Stimulated activated CD4-positive, alpha-beta T cell treated with anti-CD3 and anti-CD28 coated beads, TNF-alpha, amount 100 ng/mL, for 24 hours (primary cell): ENCODE measurements around the gene METRN.

Experiments used
- DNase-seq, 3 experiments: peaks; one replicate each; pipeline ENCODE4 v3.0.0-alpha.2; 2020; ENCODE audit warnings: low read depth in 3 of 3

Gene METRN

GRCh38 chr16:677316-678190 is 37.4 kb upstream of the METRN start:
- DNase-seq = no peak

- no peak for DNase-seq
These were observed 36.6 kb upstream of the METRN start for GRCh38 chr16:678209-678857.

- peak in 2 of 3 experiments; percentile 30 to 59 for DNase-seq
These were observed 35.8 kb upstream of the METRN start for GRCh38 chr16:678858-679813.

GRCh38 chr16:679814-680624 is 34.9 kb upstream of the METRN start, which contains the start of gene STUB1:
TSS of gene STUB1 (plus strand) at chr16:680410. CDS start at chr16:680526, 116 bp downstream.
- peak; percentile 78 to 91 (median 81) for DNase-seq

GRCh38 chr16:680625-680945 is 34.3 kb upstream of the METRN start:
- no peak for DNase-seq

GRCh38 chr16:680967-681745 is 33.8 kb upstream of the METRN start:
- no peak for DNase-seq

GRCh38 chr16:681746-682427 is 33.0 kb upstream of the METRN start:
- no peak for DNase-seq

- no peak for DNase-seq
These were observed 32.2 kb upstream of the METRN start for GRCh38 chr16:682493-683395.

GRCh38 chr16:683396-684070 is 31.4 kb upstream of the METRN start:
- no peak for DNase-seq

GRCh38 chr16:684071-684794 is 30.7 kb upstream of the METRN start, which contains the start of gene JMJD8:
TSS of gene JMJD8 (minus strand) at chr16:684334. CDS start at chr16:684319, 15 bp downstream.
- peak; percentile 97 to 98 (median 97) for DNase-seq

GRCh38 chr16:684961-685696 is 29.8 kb upstream of the METRN start:
- no peak for DNase-seq

- no peak for DNase-seq
These were observed 29.0 kb upstream of the METRN start for GRCh38 chr16:685967-686366.

GRCh38 chr16:686459-687260 is 28.3 kb upstream of the METRN start:
- DNase-seq = no peak

- no peak for DNase-seq
These were observed 27.4 kb upstream of the METRN start for GRCh38 chr16:687499-687898.

- no peak for DNase-seq
These were observed 25.6 kb upstream of the METRN start for GRCh38 chr16:689175-689897.
